NCI-H146 treated with DMSO at 0.1 percent for 48 hours (cell line): ENCODE measurements around the gene SPP1.
"Not testable (repeated sequence)": the region's sequence is repeated elsewhere in the genome, so short reads cannot be mapped to it uniquely, and the experiment has no call there.

Experiments
- DNase-seq: peaks from one replicate; lab custom pipeline; 2025; ENCODE audit not compliant: unreplicated experiment; lab: John Stamatoyannopoulos, UW

The SPP1 gene

GRCh38 chr4:88021824-88022223, 46.3 kb downstream of the SPP1 start:
- DNase-seq, result no peak

GRCh38 chr4:88022289-88022688, 46.8 kb downstream of the SPP1 start:
- no peak for DNase-seq

- DNase-seq, result not testable (repeated sequence)
These were observed 50.6 kb downstream of the SPP1 start for GRCh38 chr4:88025868-88026661.

GRCh38 chr4:88027611-88028608, 52.4 kb downstream of the SPP1 start:
- no peak for DNase-seq

- DNase-seq, result no peak
These were observed 53.4 kb downstream of the SPP1 start for GRCh38 chr4:88028946-88029345.

- no peak for DNase-seq
These were observed 54.0 kb downstream of the SPP1 start for GRCh38 chr4:88029556-88029955.

GRCh38 chr4:88030565-88031310, 55.2 kb downstream of the SPP1 start:
- no peak for DNase-seq
